IPS-18c (cell line): ENCODE measurements around the gene NUP88.
"Not testable (repeated sequence)": the region's sequence is repeated elsewhere in the genome, so short reads cannot be mapped to it uniquely, and the experiment has no call there.

Experiments used
- H3K4me3 ChIP-seq: 2 replicates; pipeline ENCODE4 v1.7.0; 2013; ENCODE audit warnings: low read depth, mild to moderate bottlenecking, low read length, moderate library complexity; ENCODE audit not compliant: insufficient read depth
- H3K9me3 ChIP-seq: one replicate; pipeline ENCODE4 v1.6.1; 2013; ENCODE audit warnings: mild to moderate bottlenecking, low read length, moderate library complexity; ENCODE audit not compliant: control insufficient read depth, insufficient read depth

The NUP88 gene

GRCh38 chr17:5419356-5419958 lies at the start of gene NUP88:
Gene NUP88, minus strand, starts transcription at chr17:5419662. Its CDS starts 12 bp downstream, at chr17:5419650.
- H3K4me3 ChIP-seq = peak within 1 kb of the TSS; percentile 84
- H3K9me3 ChIP-seq = no peaks in the 10 kb centered on the region

GRCh38 chr17:5468075-5468473 lies 48.6 kb upstream of the NUP88 start:
- Histone ChIP-seq H3K4me3 (peak overlapping the region; percentile 80), H3K9me3 (no peaks in the 10 kb centered on the region)

GRCh38 chr17:5467416-5467815 lies 48.0 kb upstream of the NUP88 start:
- H3K9me3 ChIP-seq = no peaks in the 10 kb centered on the region
- H3K4me3 ChIP-seq = peak overlapping the region; percentile 80

GRCh38 chr17:5466295-5466694 lies 46.8 kb upstream of the NUP88 start:
- Histone ChIP-seq H3K4me3 (no peak overlapping the region), H3K9me3 (no peaks in the 10 kb centered on the region)

GRCh38 chr17:5464717-5465507 lies 45.5 kb upstream of the NUP88 start:
- no peaks in the 10 kb centered on the region for H3K9me3 ChIP-seq
- no peak overlapping the region for H3K4me3 ChIP-seq

GRCh38 chr17:5446786-5447185 lies 27.3 kb upstream of the NUP88 start:
- no peaks in the 10 kb centered on the region for H3K9me3 ChIP-seq
- no peak overlapping the region for H3K4me3 ChIP-seq

GRCh38 chr17:5444209-5444608 lies 24.7 kb upstream of the NUP88 start:
- H3K9me3 ChIP-seq = no peaks in the 10 kb centered on the region
- H3K4me3 ChIP-seq = no peak overlapping the region

GRCh38 chr17:5443728-5444127 lies 24.3 kb upstream of the NUP88 start:
- H3K4me3 ChIP-seq = no peak overlapping the region
- no peaks in the 10 kb centered on the region for H3K9me3 ChIP-seq

GRCh38 chr17:5439446-5439764 lies 19.9 kb upstream of the NUP88 start:
- no peak overlapping the region; the same call in 1 of the 2 replicates for H3K4me3 ChIP-seq

GRCh38 chr17:5438716-5439445 lies 19.4 kb upstream of the NUP88 start, which contains the start of gene C1QBP:
Gene C1QBP, minus strand, starts transcription at chr17:5439155. Its CDS starts 82 bp downstream, at chr17:5439073.
- no peaks in the 10 kb centered on the region for H3K9me3 ChIP-seq
- H3K4me3 ChIP-seq = peak within 1 kb of the TSS; percentile 99

More at GRCh38 chr17:5439446-5439764, 19.9 kb upstream of the NUP88 start:
- H3K9me3 ChIP-seq = no peaks in the 10 kb centered on the region

- H3K4me3 ChIP-seq = peak overlapping the region; percentile 99
- H3K9me3 ChIP-seq = no peaks in the 10 kb centered on the region
Measured at GRCh38 chr17:5437721-5438317, 18.4 kb upstream of the NUP88 start.

- H3K4me3 ChIP-seq, H3K9me3 ChIP-seq: not testable (repeated sequence)
Measured at GRCh38 chr17:5435781-5436315, 16.4 kb upstream of the NUP88 start.

- H3K9me3 ChIP-seq = no peaks in the 10 kb centered on the region
- H3K4me3 ChIP-seq = no peak overlapping the region
Measured at GRCh38 chr17:5434984-5435383, 15.5 kb upstream of the NUP88 start.

- H3K9me3 ChIP-seq = no peaks in the 10 kb centered on the region
- H3K4me3 ChIP-seq = no peak overlapping the region
Measured at GRCh38 chr17:5431949-5432556, 12.6 kb upstream of the NUP88 start.

- H3K4me3 ChIP-seq, H3K9me3 ChIP-seq: not testable (repeated sequence)
Measured at GRCh38 chr17:5431234-5431633, 11.8 kb upstream of the NUP88 start.

- Histone ChIP-seq H3K4me3 (no peak overlapping the region), H3K9me3 (no peaks in the 10 kb centered on the region)
Measured at GRCh38 chr17:5430413-5430999, 11.0 kb upstream of the NUP88 start.
